H1 (cell line): ENCODE data around the gene GTF2I. TPM values are rescaled to one million over a fixed set of nuclear protein-coding genes. Genes with fewer than 3 reads are reported as not detected.

Experiments used
- CTCF ChIA-PET: fragments of 300-600 bp; sonication (Branson Sonifier 250); formaldehyde crosslinking; loops from one replicate; lab custom pipeline; 2021; ENCODE audit not compliant: partially characterized antibody; lab: Charles Lee
- POLR2A ChIA-PET: fragments of 300-600 bp; sonication (Branson Sonifier 250); formaldehyde crosslinking; loops from one replicate; lab custom pipeline; 2021; ENCODE audit warnings: inconsistent platforms; ENCODE audit not compliant: partially characterized antibody; lab: Charles Lee
- DNase-seq, 2 experiments: peaks; one replicate each; pipeline versions ENCODE4 v3.0.0 to v3.0.0-alpha.2; 2010 to 2022; ENCODE audit warnings: low spot score in 2 of 2, low read depth in 1 of 2, mixed read lengths in 1 of 2
- FAIRE-seq: peaks from 2 replicates; lab custom pipeline; 2011; peaks lifted over from hg19 to GRCh38; lab: Jason Lieb, UNC
- H2AFZ ChIP-seq: 2 replicates; pipeline ENCODE4 v1.8.1; 2012; ENCODE audit warnings: low read length, inconsistent platforms
- H2AK5ac ChIP-seq: 2 replicates; pipeline ENCODE4 v1.6.1; 2013; ENCODE audit warnings: low read depth, low read length
- H2BK120ac ChIP-seq: replicated peaks from 2 replicates; pipeline ENCODE3; 2013; ENCODE audit warnings: low read depth, low read length, inconsistent platforms
- H2BK12ac ChIP-seq: 2 replicates; pipeline ENCODE4 v1.6.1; 2013; ENCODE audit warnings: low read depth, low read length
- H2BK15ac ChIP-seq: 2 replicates; pipeline ENCODE4 v1.6.1; 2013; ENCODE audit warnings: low read length
- H2BK20ac ChIP-seq: 2 replicates; pipeline ENCODE4 v1.6.1; 2013; ENCODE audit warnings: low read length
- H2BK5ac ChIP-seq: 2 replicates; pipeline ENCODE4 v1.6.1; 2013; ENCODE audit warnings: low read depth, low read length
- H3K14ac ChIP-seq: 2 replicates; pipeline ENCODE4 v1.6.1; 2013; ENCODE audit warnings: inconsistent platforms; ENCODE audit not compliant: insufficient read length
- H3K18ac ChIP-seq: 2 replicates; pipeline ENCODE4 v1.6.1; 2013; ENCODE audit warnings: low read length; ENCODE audit errors: extremely low read depth
- H3K23ac ChIP-seq: 2 replicates; pipeline ENCODE4 v1.6.1; 2013; ENCODE audit warnings: inconsistent platforms; ENCODE audit not compliant: insufficient read length
- H3K23me2 ChIP-seq: 2 replicates; pipeline ENCODE4 v1.6.1; 2013; ENCODE audit warnings: low read depth, low read length
- H3K27ac ChIP-seq: 2 replicates; pipeline ENCODE4 v1.6.1; 2011; ENCODE audit warnings: low read depth, low read length, inconsistent platforms
- H3K27me3 ChIP-seq, 4 experiments: replicated peaks in 1 of 4; 1 replicate in 1 of 4; 2 replicates in 3 of 4; pipeline versions ENCODE4 v1.6.1 to v1.8.1; 2011 to 2013; ENCODE audit warnings: low read length in 3 of 4, mild to moderate bottlenecking in 3 of 4, inconsistent platforms in 2 of 4, mixed read lengths in 2 of 4, moderate library complexity in 1 of 4; ENCODE audit not compliant: control insufficient read depth in 3 of 4, insufficient read depth in 3 of 4; ENCODE audit errors: extremely low read depth in 1 of 4
- H3K36me3 ChIP-seq, 4 experiments: 2 replicates each; pipeline versions ENCODE4 v1.6.1 to v1.8.1; 2011 to 2013; ENCODE audit warnings: mild to moderate bottlenecking in 4 of 4, low read length in 3 of 4, moderate library complexity in 2 of 4, control low read depth in 1 of 4, inconsistent platforms in 1 of 4; ENCODE audit not compliant: insufficient read depth in 4 of 4, control insufficient read depth in 2 of 4
- H3K4ac ChIP-seq: replicated peaks from 2 replicates; pipeline ENCODE3; 2013; ENCODE audit warnings: low read length, low read depth, mixed read lengths, inconsistent platforms; ENCODE audit not compliant: insufficient read length
- H3K4me1 ChIP-seq, 4 experiments: replicated peaks in 1 of 4; 1 replicate in 1 of 4; 2 replicates in 3 of 4; pipeline versions ENCODE4 v1.6.1 to v1.8.1; 2011 to 2013; ENCODE audit warnings: low read length in 3 of 4, inconsistent platforms in 2 of 4, mixed read lengths in 1 of 4; ENCODE audit not compliant: insufficient read depth in 4 of 4, control insufficient read depth in 3 of 4
- H3K4me2 ChIP-seq, 2 experiments: 2 replicates each; pipeline versions ENCODE4 v1.6.1 to v1.8.1; 2011 to 2013; ENCODE audit warnings: low read depth in 2 of 2, low read length in 2 of 2, control low read depth in 1 of 2, inconsistent platforms in 1 of 2, mild to moderate bottlenecking in 1 of 2; ENCODE audit not compliant: insufficient read depth in 1 of 2
- H3K4me3 ChIP-seq, 4 experiments: fragments of 200-600, 300-600 bp in 1 of 4; sonication (generic), shearing (Covaris generic), sonication (Bioruptor Twin) in 1 of 4; 2 replicates each; pipeline versions ENCODE4 v1.5.1 to v1.8.1; 2011 to 2016; ENCODE audit warnings: low read length in 4 of 4, low read depth in 3 of 4, control low read depth in 2 of 4, inconsistent platforms in 2 of 4, mild to moderate bottlenecking in 2 of 4, mixed read lengths in 1 of 4, moderate library complexity in 1 of 4; ENCODE audit not compliant: insufficient read depth in 2 of 4; ENCODE audit errors: extremely low read depth in 1 of 4
- H3K56ac ChIP-seq: replicated peaks from 2 replicates; pipeline ENCODE3; 2013; ENCODE audit warnings: low read depth, mild to moderate bottlenecking, mixed read lengths, low read length, inconsistent platforms; ENCODE audit not compliant: insufficient read length
- H3K79me1 ChIP-seq: 2 replicates; pipeline ENCODE4 v1.6.1; 2013; ENCODE audit warnings: low read depth, low read length, control low read depth
- H3K79me2 ChIP-seq, 2 experiments: 2 replicates each; pipeline versions ENCODE4 v1.6.1 to v1.8.1; 2012 to 2013; ENCODE audit warnings: low read length in 2 of 2, mild to moderate bottlenecking in 2 of 2, inconsistent platforms in 1 of 2; ENCODE audit not compliant: insufficient read depth in 2 of 2, control insufficient read depth in 1 of 2
- H3K9ac ChIP-seq, 4 experiments: replicated peaks in 1 of 4; 1 replicate in 1 of 4; 2 replicates in 3 of 4; pipeline versions ENCODE4 v1.6.1 to v1.8.1; 2011 to 2013; ENCODE audit warnings: low read depth in 3 of 4, low read length in 3 of 4, control low read depth in 2 of 4, mild to moderate bottlenecking in 2 of 4, moderate library complexity in 2 of 4, inconsistent platforms in 1 of 4; ENCODE audit errors: extremely low read depth in 1 of 4
- H3K9me3 ChIP-seq, 2 experiments: 2 replicates each; pipeline versions ENCODE4 v1.6.1 to v1.8.1; 2012 to 2013; ENCODE audit warnings: mild to moderate bottlenecking in 2 of 2, moderate library complexity in 2 of 2, control low read depth in 1 of 2, inconsistent platforms in 1 of 2, low read depth in 1 of 2, low read length in 1 of 2, mixed read lengths in 1 of 2; ENCODE audit not compliant: insufficient read depth in 2 of 2
- H4K20me1 ChIP-seq, 2 experiments: replicated peaks in 1 of 2; 2 replicates each; pipeline versions ENCODE3 to v1.8.1; 2011 to 2013; ENCODE audit warnings: inconsistent platforms in 2 of 2, low read length in 2 of 2, mild to moderate bottlenecking in 1 of 2; ENCODE audit not compliant: insufficient read depth in 2 of 2, control insufficient read depth in 1 of 2
- H4K5ac ChIP-seq: 2 replicates; pipeline ENCODE4 v1.6.1; 2013; ENCODE audit warnings: low read length, low read depth, mixed read lengths, inconsistent platforms; ENCODE audit not compliant: insufficient read length
- H4K8ac ChIP-seq: 2 replicates; pipeline ENCODE4 v1.8.0; 2013; ENCODE audit warnings: mild to moderate bottlenecking, moderate library complexity, low read length, inconsistent platforms; ENCODE audit not compliant: insufficient read depth; ENCODE audit errors: extremely low read depth
- H4K91ac ChIP-seq: replicated peaks from 2 replicates; pipeline ENCODE3; 2013; ENCODE audit warnings: low read length, mixed read lengths, inconsistent platforms; ENCODE audit not compliant: insufficient read length
- ASH2L ChIP-seq: fragments of 200-600, 300-600 bp; sonication (generic); IDR thresholded peaks from one replicate; pipeline ENCODE4 v1.7.1; 2017; ENCODE audit warnings: low read length
- FOSL1 ChIP-seq: IDR thresholded peaks from 2 replicates; pipeline ENCODE4 v1.6.1; 2011; ENCODE audit warnings: mild to moderate bottlenecking, low read depth, low read length, moderate library complexity; ENCODE audit not compliant: insufficient read depth
- JUN ChIP-seq: IDR thresholded peaks from 2 replicates; pipeline ENCODE4 v1.6.1; 2011; ENCODE audit warnings: low read depth, mild to moderate bottlenecking, improper control_type of control experiment, low read length
- KDM5A ChIP-seq: fragments of 200-600 bp; IDR thresholded peaks from 2 replicates; pipeline ENCODE4 v1.7.1; 2012; ENCODE audit warnings: mild to moderate bottlenecking, low read length, inconsistent platforms, mixed read lengths
- NRF1 ChIP-seq: IDR thresholded peaks from 2 replicates; pipeline ENCODE4 v1.6.1; 2011; ENCODE audit warnings: mild to moderate bottlenecking, low read depth, low read length, improper control_type of control experiment
- PHF8 ChIP-seq: fragments of 200-600 bp; sonication (generic); conservative IDR thresholded peaks from 2 replicates; pipeline ENCODE4 v1.7.1; 2012; ENCODE audit warnings: low read depth, mild to moderate bottlenecking, inconsistent platforms, low read length, moderate library complexity
- YY1 ChIP-seq: IDR thresholded peaks from 2 replicates; pipeline ENCODE4 v1.6.1; 2011; ENCODE audit warnings: low read depth, mild to moderate bottlenecking, low read length
- WGBS, 2 experiments: shearing (Covaris generic) in 1 of 2; methylation state at CpG; one replicate each; pipeline versions ENCODE4 v1.1.6 to v1.1.7; 2013 to 2015; ENCODE audit warnings: low lambda C conversion rate in 2 of 2, mixed read lengths in 2 of 2, inconsistent platforms in 1 of 2, low coverage in 1 of 2, missing lambda C conversion rate in 1 of 2; ENCODE audit not compliant: insufficient replicate concordance in 2 of 2, insufficient coverage in 1 of 2, insufficient read length in 1 of 2; ENCODE audit errors: extremely low coverage in 1 of 2, missing lambda C conversion rate in 1 of 2; 5-methylcytosine and 5-hydroxymethylcytosine counted together
- polyA plus RNA-seq, 7 experiments: library from polyadenylated mRNA; depleted of rRNA in 3 of 7; stranded (reverse) in 5 of 7; unstranded in 2 of 7; fragments of >200 nt in 5 of 7; fragments of 200-250 nt in 2 of 7; gene quantifications; 1 replicate in 5 of 7; 2 replicates in 1 of 7; 4 replicates in 1 of 7; pipeline versions ENCODE4 v1.2.1 to v1.2.3, GENCODE V29; 2011 to 2013; ENCODE audit warnings: missing spikeins in 2 of 7, mixed read lengths in 2 of 7
- total RNA-seq: library from RNA; stranded (reverse); fragmentation: NEBNext Ultra II Directional; extraction: Animal tissue kit (Norgen Biotek cat#: 25700); gene quantifications from 2 replicates; pipeline ENCODE4 v1.2.1, GENCODE V29; 2021
- TF ChIP-seq, protein P1 (sequence below): IDR thresholded peaks from 2 replicates; pipeline ENCODE4 v1.6.1; 2012; ENCODE audit warnings: inconsistent platforms

Gene GTF2I
- total and polyA plus RNA-seq, 2 of the 8 experiments (the other 6 are each of a cell fraction or from before 2014, with no cell fraction given) = 46.7 to 316 TPM

DNA sequence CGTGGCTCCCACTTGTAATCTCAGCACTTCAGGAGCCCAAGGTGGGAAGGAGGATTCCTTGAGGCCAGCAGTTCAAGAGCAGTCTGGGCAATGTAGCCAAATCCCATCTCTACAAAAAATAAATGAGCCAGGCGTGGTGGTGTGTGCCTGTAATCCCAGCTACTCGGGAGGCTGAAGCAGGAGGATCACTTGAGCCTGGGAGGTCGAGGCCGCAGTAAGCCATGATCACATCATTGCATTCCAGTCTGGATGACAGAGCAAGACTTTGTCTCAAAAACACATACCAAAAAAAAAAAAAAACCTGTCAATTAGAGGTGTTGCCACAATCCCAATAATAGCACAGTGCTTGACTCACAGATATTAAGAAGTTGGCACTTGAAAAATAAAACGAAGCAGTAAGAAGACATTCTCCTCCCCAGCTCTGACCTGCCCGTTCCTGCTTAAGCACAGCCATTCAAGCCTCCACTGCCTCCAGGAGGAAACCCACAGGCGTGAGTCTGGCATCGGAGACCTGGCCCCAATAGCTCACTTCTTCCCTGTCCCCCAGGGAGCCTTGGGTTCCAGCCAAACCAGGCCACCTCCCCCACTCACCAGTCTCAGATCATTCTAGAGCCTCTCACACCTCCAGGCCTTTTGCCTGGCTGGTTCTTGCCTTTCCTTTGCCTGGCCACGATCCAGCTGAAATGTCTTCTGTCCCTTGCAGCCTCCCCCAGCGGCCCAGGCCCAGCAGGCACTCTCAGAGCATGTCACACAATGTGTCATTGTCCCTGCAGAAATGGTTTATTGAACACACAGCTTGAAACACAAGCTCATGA is 45.3 kb upstream of the GTF2I start:
- 0 out of 2 replicates have a peak overlapping the region, but pooled peaks have one; percentile 31 for H2AFZ ChIP-seq
- CTCF ChIA-PET = interaction anchor here (0.9 to 1.7 kb wide), 4 partner anchors 10 to 68 kb away, joined by 3 to 4 read pairs (median 3); no protein-coding TSS in a partner anchor
- H2AK5ac ChIP-seq = no peak overlapping the region
- H3K27me3 ChIP-seq = no peaks in the 10 kb centered on the region
- no peak overlapping the region for H3K14ac ChIP-seq
- no peak overlapping the region; a peak in 1 of 4 replicates for H3K4me2 ChIP-seq
- H4K5ac ChIP-seq = no peak overlapping the region
- H2BK120ac ChIP-seq = no peak overlapping the region
- H3K18ac ChIP-seq = peak overlapping the region; percentile 9; the same call in 1 of the 2 replicates
- H3K27ac ChIP-seq = no peak overlapping the region
- H4K20me1 ChIP-seq = no peaks in the 10 kb centered on the region
- H3K23ac ChIP-seq = no peak overlapping the region
- H2BK15ac ChIP-seq = peak overlapping the region; percentile 95; the same call in 1 of the 2 replicates
- no peak for FAIRE-seq
- H3K79me2 ChIP-seq = no peaks in the 10 kb centered on the region
- H3K4me3 ChIP-seq = no peak overlapping the region
- no peak overlapping the region for H2BK12ac ChIP-seq
- no peak overlapping the region for H3K9ac ChIP-seq
- H4K91ac ChIP-seq = no peak overlapping the region
- no peak for DNase-seq
- H3K4me1 ChIP-seq = peaks cover 0 to 3% (median 2%) of the 10 kb centered on the region in 4 experiments; a peak in 6 of 7 replicates
- no peaks in the 10 kb centered on the region for H3K23me2 ChIP-seq
- H3K36me3 ChIP-seq = no peaks in the 10 kb centered on the region
- no peak overlapping the region for H3K4ac ChIP-seq
- peak overlapping the region; percentile 26; the same call in 1 of the 2 replicates for H2BK5ac ChIP-seq
- no peak overlapping the region for H4K8ac ChIP-seq
- TF ChIP-seq KDM5A = no peak
- TF ChIP-seq ASH2L = no peak
- TF ChIP-seq FOSL1 = no peak
- TF ChIP-seq YY1 = no peak
- no peak for TF ChIP-seq JUN
- TF ChIP-seq, protein P1, sequence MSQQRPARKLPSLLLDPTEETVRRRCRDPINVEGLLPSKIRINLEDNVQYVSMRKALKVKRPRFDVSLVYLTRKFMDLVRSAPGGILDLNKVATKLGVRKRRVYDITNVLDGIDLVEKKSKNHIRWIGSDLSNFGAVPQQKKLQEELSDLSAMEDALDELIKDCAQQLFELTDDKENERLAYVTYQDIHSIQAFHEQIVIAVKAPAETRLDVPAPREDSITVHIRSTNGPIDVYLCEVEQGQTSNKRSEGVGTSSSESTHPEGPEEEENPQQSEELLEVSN = no peak
- TF ChIP-seq PHF8 = no peak
- TF ChIP-seq NRF1 = no peak
- TF ChIP-seq, all 59 proteins: peak for 0
- Histone ChIP-seq H3K56ac (no peak overlapping the region), H2BK20ac (peak overlapping the region; percentile 61; the same call in 1 of the 2 replicates), H3K9me3 (no peaks in the 10 kb centered on the region), H3K79me1 (no peaks in the 10 kb centered on the region)
- 89% methylated on average over 11 of the region's 11 CpGs; no CpG with 5 or more reads in 1 of the 2 experiments for WGBS, 2 experiments
- POLR2A ChIA-PET = interaction anchor here (0.8 to 1.8 kb wide), 4 partner anchors 27 to 51 kb away, joined by 3 to 6 read pairs (median 4); partner anchors contain the start of gene GTF2I
